Measurements from ENCODE around the gene TATDN2.

- no peak for TF ChIP-seq EZH2 (IDR thresholded peaks at IDR 0.05; ENCODE audit: low read length, unreplicated experiment)
- TF ChIP-seq, protein P1, sequence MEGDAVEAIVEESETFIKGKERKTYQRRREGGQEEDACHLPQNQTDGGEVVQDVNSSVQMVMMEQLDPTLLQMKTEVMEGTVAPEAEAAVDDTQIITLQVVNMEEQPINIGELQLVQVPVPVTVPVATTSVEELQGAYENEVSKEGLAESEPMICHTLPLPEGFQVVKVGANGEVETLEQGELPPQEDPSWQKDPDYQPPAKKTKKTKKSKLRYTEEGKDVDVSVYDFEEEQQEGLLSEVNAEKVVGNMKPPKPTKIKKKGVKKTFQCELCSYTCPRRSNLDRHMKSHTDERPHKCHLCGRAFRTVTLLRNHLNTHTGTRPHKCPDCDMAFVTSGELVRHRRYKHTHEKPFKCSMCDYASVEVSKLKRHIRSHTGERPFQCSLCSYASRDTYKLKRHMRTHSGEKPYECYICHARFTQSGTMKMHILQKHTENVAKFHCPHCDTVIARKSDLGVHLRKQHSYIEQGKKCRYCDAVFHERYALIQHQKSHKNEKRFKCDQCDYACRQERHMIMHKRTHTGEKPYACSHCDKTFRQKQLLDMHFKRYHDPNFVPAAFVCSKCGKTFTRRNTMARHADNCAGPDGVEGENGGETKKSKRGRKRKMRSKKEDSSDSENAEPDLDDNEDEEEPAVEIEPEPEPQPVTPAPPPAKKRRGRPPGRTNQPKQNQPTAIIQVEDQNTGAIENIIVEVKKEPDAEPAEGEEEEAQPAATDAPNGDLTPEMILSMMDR (conservative IDR thresholded peaks at IDR 0.05; ENCODE audit: low read depth, low read length) = no peak
Observed at GRCh38 chr3:10315771-10316344, 67.6 kb downstream of the TATDN2 start.

All from PC-3 (cell line).